Measurements from ENCODE around the gene NRF1.
"Not testable (repeated sequence)": the region's sequence is repeated elsewhere in the genome, so short reads cannot be mapped to it uniquely, and the experiment has no call there.

Gene NRF1

GRCh38 chr7:129610709-129611245, 743 bp upstream of the NRF1 start:
- peak overlapping the region; percentile 91 for H3K9ac ChIP-seq (ENCODE audit: low read length)
- H3K4me1 ChIP-seq (ENCODE audit: control insufficient read depth, insufficient read depth, low read length), result peaks cover 11% of the 10 kb centered on the region
- no peaks in the 10 kb centered on the region for H3K27me3 ChIP-seq (ENCODE audit: control insufficient read depth, insufficient read depth, low read length)
- no peaks in the 10 kb centered on the region for H3K36me3 ChIP-seq (ENCODE audit: control insufficient read depth, insufficient read depth, low read length)
- H3K27ac ChIP-seq (ENCODE audit: low read depth, low read length), result peak overlapping the region; percentile 97
- H3K4me3 ChIP-seq (ENCODE audit: low read length), result peak overlapping the region; percentile 98

- Histone ChIP-seq H3K27me3 (ENCODE audit: control insufficient read depth, insufficient read depth, low read length) (no peaks in the 10 kb centered on the region), H3K4me1 (ENCODE audit: control insufficient read depth, insufficient read depth, low read length) (peaks cover 16% of the 10 kb centered on the region), H3K27ac (ENCODE audit: low read depth, low read length) (peak overlapping the region; percentile 97), H3K9ac (ENCODE audit: low read length) (peak overlapping the region; percentile 89), H3K4me3 (ENCODE audit: low read length) (peak overlapping the region; percentile 98), H3K36me3 (ENCODE audit: control insufficient read depth, insufficient read depth, low read length) (no peaks in the 10 kb centered on the region)
These were observed 844 bp downstream of the NRF1 start for GRCh38 chr7:129612112-129613015.

GRCh38 chr7:129613016-129613337, 1.5 kb downstream of the NRF1 start:
- Histone ChIP-seq H3K4me3 (ENCODE audit: low read length) (peak overlapping the region; percentile 98), H3K27me3 (ENCODE audit: control insufficient read depth, insufficient read depth, low read length) (no peaks in the 10 kb centered on the region), H3K36me3 (ENCODE audit: control insufficient read depth, insufficient read depth, low read length) (no peaks in the 10 kb centered on the region), H3K9ac (ENCODE audit: low read length) (peak overlapping the region; percentile 89), H3K4me1 (ENCODE audit: control insufficient read depth, insufficient read depth, low read length) (peaks cover 19% of the 10 kb centered on the region), H3K27ac (ENCODE audit: low read depth, low read length) (peak overlapping the region; percentile 97)

- peaks cover 19% of the 10 kb centered on the region for H3K4me1 ChIP-seq (ENCODE audit: control insufficient read depth, insufficient read depth, low read length)
- H3K27ac ChIP-seq (ENCODE audit: low read depth, low read length), result no peak overlapping the region
- no peaks in the 10 kb centered on the region for H3K36me3 ChIP-seq (ENCODE audit: control insufficient read depth, insufficient read depth, low read length)
- H3K4me3 ChIP-seq (ENCODE audit: low read length), result no peak overlapping the region
- no peak overlapping the region for H3K9ac ChIP-seq (ENCODE audit: low read length)
- H3K27me3 ChIP-seq (ENCODE audit: control insufficient read depth, insufficient read depth, low read length), result no peaks in the 10 kb centered on the region
These were observed 3.5 kb downstream of the NRF1 start for GRCh38 chr7:129615018-129615417.

- H3K4me1 ChIP-seq (ENCODE audit: control insufficient read depth, insufficient read depth, low read length), result peaks cover 16% of the 10 kb centered on the region
- H3K27ac ChIP-seq (ENCODE audit: low read depth, low read length), result no peak overlapping the region
- no peaks in the 10 kb centered on the region for H3K27me3 ChIP-seq (ENCODE audit: control insufficient read depth, insufficient read depth, low read length)
- no peak overlapping the region for H3K9ac ChIP-seq (ENCODE audit: low read length)
- no peaks in the 10 kb centered on the region for H3K36me3 ChIP-seq (ENCODE audit: control insufficient read depth, insufficient read depth, low read length)
- no peak overlapping the region for H3K4me3 ChIP-seq (ENCODE audit: low read length)
These were observed 5.0 kb downstream of the NRF1 start for GRCh38 chr7:129616530-129616929.

- H3K27ac ChIP-seq (ENCODE audit: low read depth, low read length), result no peak overlapping the region
- peaks cover 16% of the 10 kb centered on the region for H3K4me1 ChIP-seq (ENCODE audit: control insufficient read depth, insufficient read depth, low read length)
- H3K36me3 ChIP-seq (ENCODE audit: control insufficient read depth, insufficient read depth, low read length), result no peaks in the 10 kb centered on the region
- no peak overlapping the region for H3K4me3 ChIP-seq (ENCODE audit: low read length)
- H3K27me3 ChIP-seq (ENCODE audit: control insufficient read depth, insufficient read depth, low read length), result no peaks in the 10 kb centered on the region
- H3K9ac ChIP-seq (ENCODE audit: low read length), result no peak overlapping the region
These were observed 5.7 kb downstream of the NRF1 start for GRCh38 chr7:129617178-129617577.

GRCh38 chr7:129617652-129618051, 6.1 kb downstream of the NRF1 start:
- H3K27ac ChIP-seq (ENCODE audit: low read depth, low read length), result no peak overlapping the region
- no peaks in the 10 kb centered on the region for H3K36me3 ChIP-seq (ENCODE audit: control insufficient read depth, insufficient read depth, low read length)
- no peak overlapping the region for H3K4me3 ChIP-seq (ENCODE audit: low read length)
- H3K27me3 ChIP-seq (ENCODE audit: control insufficient read depth, insufficient read depth, low read length), result no peaks in the 10 kb centered on the region
- H3K9ac ChIP-seq (ENCODE audit: low read length), result no peak overlapping the region
- H3K4me1 ChIP-seq (ENCODE audit: control insufficient read depth, insufficient read depth, low read length), result peaks cover 16% of the 10 kb centered on the region

GRCh38 chr7:129626896-129627295, 15.4 kb downstream of the NRF1 start:
- Histone ChIP-seq H3K27ac (ENCODE audit: low read depth, low read length) (no peak overlapping the region), H3K27me3 (ENCODE audit: control insufficient read depth, insufficient read depth, low read length) (no peaks in the 10 kb centered on the region), H3K4me1 (ENCODE audit: control insufficient read depth, insufficient read depth, low read length) (no peaks in the 10 kb centered on the region), H3K4me3 (ENCODE audit: low read length) (no peak overlapping the region), H3K36me3 (ENCODE audit: control insufficient read depth, insufficient read depth, low read length) (no peaks in the 10 kb centered on the region), H3K9ac (ENCODE audit: low read length) (no peak overlapping the region)

- Histone ChIP-seq H3K27me3 (ENCODE audit: control insufficient read depth, insufficient read depth, low read length) (no peaks in the 10 kb centered on the region), H3K27ac (ENCODE audit: low read depth, low read length) (no peak overlapping the region)
These were observed 18.8 kb downstream of the NRF1 start for GRCh38 chr7:129630341-129630740.

GRCh38 chr7:129634361-129635034, 23.0 kb downstream of the NRF1 start:
- H3K36me3 ChIP-seq (ENCODE audit: control insufficient read depth, insufficient read depth, low read length), result no peaks in the 10 kb centered on the region
- no peak overlapping the region for H3K4me3 ChIP-seq (ENCODE audit: low read length)
- H3K9ac ChIP-seq (ENCODE audit: low read length), result no peak overlapping the region
- H3K27me3 ChIP-seq (ENCODE audit: control insufficient read depth, insufficient read depth, low read length), result no peaks in the 10 kb centered on the region
- H3K4me1 ChIP-seq (ENCODE audit: control insufficient read depth, insufficient read depth, low read length), result no peaks in the 10 kb centered on the region
- no peak overlapping the region for H3K27ac ChIP-seq (ENCODE audit: low read depth, low read length)

More at GRCh38 chr7:129630341-129630740, 18.8 kb downstream of the NRF1 start:
- Histone ChIP-seq H3K36me3 (ENCODE audit: control insufficient read depth, insufficient read depth, low read length) (no peaks in the 10 kb centered on the region), H3K4me3 (ENCODE audit: low read length) (no peak overlapping the region), H3K4me1 (ENCODE audit: control insufficient read depth, insufficient read depth, low read length) (no peaks in the 10 kb centered on the region), H3K9ac (ENCODE audit: low read length) (no peak overlapping the region)

GRCh38 chr7:129635300-129636029, 23.9 kb downstream of the NRF1 start:
- Histone ChIP-seq H3K27ac (ENCODE audit: low read depth, low read length) (no peak overlapping the region), H3K9ac (ENCODE audit: low read length) (no peak overlapping the region)

GRCh38 chr7:129636030-129636550, 24.6 kb downstream of the NRF1 start:
- not testable (repeated sequence) for H3K9ac ChIP-seq (ENCODE audit: low read length); H3K36me3 ChIP-seq (ENCODE audit: control insufficient read depth, insufficient read depth, low read length); H3K27ac ChIP-seq (ENCODE audit: low read depth, low read length); H3K4me3 ChIP-seq (ENCODE audit: low read length); H3K4me1 ChIP-seq (ENCODE audit: control insufficient read depth, insufficient read depth, low read length); H3K27me3 ChIP-seq (ENCODE audit: control insufficient read depth, insufficient read depth, low read length)

More at GRCh38 chr7:129635300-129636029, 23.9 kb downstream of the NRF1 start:
- H3K4me1 ChIP-seq (ENCODE audit: control insufficient read depth, insufficient read depth, low read length), result no peaks in the 10 kb centered on the region
- no peak overlapping the region for H3K4me3 ChIP-seq (ENCODE audit: low read length)
- H3K27me3 ChIP-seq (ENCODE audit: control insufficient read depth, insufficient read depth, low read length), result no peaks in the 10 kb centered on the region
- H3K36me3 ChIP-seq (ENCODE audit: control insufficient read depth, insufficient read depth, low read length), result no peaks in the 10 kb centered on the region
